ENCODE data around the gene ANKFY1. TPM values are rescaled to one million over a fixed set of nuclear protein-coding genes. Genes with fewer than 3 reads are reported as not detected.

Gene ANKFY1
- total RNA-seq, 1 experiment from 2014 or later, result 46.8 TPM

GRCh38 chr17:4234401-4234800 lies 29.4 kb downstream of the ANKFY1 start (continued):
- no peak for TF ChIP-seq PRDM15 (CRISPR knock-in tag; IDR thresholded peaks at IDR 0.05)
- TF ChIP-seq USF1 (CRISPR knock-in tag; IDR thresholded peaks at IDR 0.05), result no peak
- no peak for TF ChIP-seq ERG (CRISPR knock-in tag; IDR thresholded peaks at IDR 0.05)
- no peak for TF ChIP-seq ARID4B (CRISPR knock-in tag; IDR thresholded peaks at IDR 0.05; ENCODE audit: borderline replicate concordance)
- no peak for TF ChIP-seq E2F4 (CRISPR knock-in tag; IDR thresholded peaks at IDR 0.05; ENCODE audit: borderline replicate concordance, low read depth)

- ChIA-PET CTCF (interaction anchor here (0.5 to 0.6 kb wide), 2 partner anchors 9 to 173 kb away, joined by 3 read pairs; no protein-coding TSS in a partner anchor), POLR2A (no interaction called here)
- H3K9me3 Mint-ChIP-seq, result no peaks in the 10 kb centered on the region
- no peaks in the 10 kb centered on the region for H3K4me1 Mint-ChIP-seq
- ATAC-seq (no peak), DNase-seq (ENCODE audit: low spot score) (no peak)
- H3K27ac Mint-ChIP-seq, result no peak overlapping the region
- no peaks in the 10 kb centered on the region for H3K27me3 Mint-ChIP-seq (ENCODE audit: low read depth)
- peaks cover 23% of the 10 kb centered on the region for H3K36me3 Mint-ChIP-seq
- TF ChIP-seq ZNF396 (CRISPR knock-in tag; IDR thresholded peaks at IDR 0.05; ENCODE audit: borderline replicate concordance) (no peak), CBFB (CRISPR knock-in tag; IDR thresholded peaks at IDR 0.05; ENCODE audit: low read depth) (no peak), CREM (CRISPR knock-in tag; IDR thresholded peaks at IDR 0.05) (no peak), E2F4 (CRISPR knock-in tag; IDR thresholded peaks at IDR 0.05; ENCODE audit: borderline replicate concordance, low read depth) (no peak), SMAD4 (CRISPR knock-in tag; IDR thresholded peaks at IDR 0.05) (no peak), ZNF138 (CRISPR knock-in tag; conservative IDR thresholded peaks at IDR 0.05) (no peak)
- H3K4me3 Mint-ChIP-seq, result no peak overlapping the region
Observed at GRCh38 chr17:4233668-4234258, 30.0 kb downstream of the ANKFY1 start.
